HepG2 (cell line): Measurements from ENCODE around the gene ZBTB7B. TPM values are rescaled to one million over a fixed set of nuclear protein-coding genes. Genes with fewer than 3 reads are reported as not detected.

Experiments
- CENPT ChIP-seq: sonication (generic); formaldehyde crosslinking; IDR thresholded peaks from 2 replicates; pipeline ENCODE4 v1.8.0; 2022; ENCODE audit warnings: low read depth, mild to moderate bottlenecking, moderate library complexity, missing genetic modification reagents
- GATAD2A ChIP-seq: IDR thresholded peaks from 2 replicates; pipeline ENCODE4 v1.6.1; 2016
- HNRNPUL1 ChIP-seq: fragments of 200-400 bp; formaldehyde crosslinking; IDR thresholded peaks from 2 replicates; pipeline ENCODE4 v1.6.1; 2017; ENCODE audit warnings: low read depth, mild to moderate bottlenecking, low read length, moderate library complexity
- MYNN ChIP-seq: sonication (generic); formaldehyde crosslinking; IDR thresholded peaks from 2 replicates; pipeline ENCODE4 v1.4.0; 2020; ENCODE audit warnings: mild to moderate bottlenecking, low read depth, missing genetic modification reagents
- NR2C2 ChIP-seq: sonication (generic); formaldehyde crosslinking; IDR thresholded peaks from 2 replicates; pipeline ENCODE4 v1.4.0; 2020; ENCODE audit warnings: missing genetic modification reagents, mild to moderate bottlenecking, moderate library complexity, borderline replicate concordance
- NR2F6 ChIP-seq, 2 experiments: IDR thresholded peaks; 2 replicates each; pipeline ENCODE4 v1.6.1; 2016; ENCODE audit warnings: antibody characterized with exemption in 1 of 2, mild to moderate bottlenecking in 1 of 2
- polyA plus RNA-seq, 8 experiments: library from polyadenylated mRNA; depleted of rRNA in 3 of 8; stranded (reverse) in 7 of 8; unstranded in 1 of 8; fragments of >200 nt; fragmentation: Illumina TruSeq in 4 of 8; extraction: Trizol in 4 of 8; gene quantifications; 2 replicates each; pipeline versions ENCODE4 v1.2.1 to v1.2.3, GENCODE V29; 2011 to 2016; ENCODE audit warnings: low read depth in 4 of 8, missing spikeins in 1 of 8, mixed read lengths in 1 of 8; ENCODE audit not compliant: insufficient read depth in 1 of 8
- total RNA-seq, 5 experiments: library from RNA; depleted of rRNA; stranded (reverse); fragments of >200 nt; fragmentation: Illumina TruSeq; extraction: Trizol; gene quantifications; 2 replicates each; pipeline ENCODE4 v1.2.3, GENCODE V29; 2016; ENCODE audit warnings: low read depth in 1 of 5
- TF ChIP-seq, protein P1 (sequence below): sonication (generic); formaldehyde crosslinking; IDR thresholded peaks from 2 replicates; pipeline ENCODE4 v1.9.0; 2021; ENCODE audit warnings: missing genetic modification reagents, borderline replicate concordance
- TF ChIP-seq, protein P2 (sequence below): sonication (generic); formaldehyde crosslinking; IDR thresholded peaks from 2 replicates; pipeline ENCODE4 v1.5.1; 2020; ENCODE audit warnings: mild to moderate bottlenecking, missing genetic modification reagents, borderline replicate concordance
- TF ChIP-seq, protein P3 (sequence below): sonication (generic); formaldehyde crosslinking; IDR thresholded peaks from 2 replicates; pipeline ENCODE4 v1.5.0; 2020; ENCODE audit warnings: mild to moderate bottlenecking, missing genetic modification reagents, borderline replicate concordance
- TF ChIP-seq, protein P4 (sequence below): sonication (generic); formaldehyde crosslinking; IDR thresholded peaks from 2 replicates; pipeline ENCODE4 v1.8.0; 2022; ENCODE audit warnings: low read depth, missing genetic modification reagents
- TF ChIP-seq, protein P5 (sequence below): IDR thresholded peaks from 2 replicates; pipeline ENCODE4 v1.6.1; 2016; ENCODE audit warnings: mild to moderate bottlenecking, missing biosample characterization, missing genetic modification reagents
- TF ChIP-seq, protein P6 (sequence below): IDR thresholded peaks from 2 replicates; pipeline ENCODE4 v1.6.1; 2016; ENCODE audit warnings: missing genetic modification reagents, missing compliant biosample characterization

ZBTB7B gene
- total and polyA plus RNA-seq, 2 of the 13 experiments (the other 11 are each of a cell fraction or from before 2014, with no cell fraction given): 15.5 to 17.5 TPM

DNA sequence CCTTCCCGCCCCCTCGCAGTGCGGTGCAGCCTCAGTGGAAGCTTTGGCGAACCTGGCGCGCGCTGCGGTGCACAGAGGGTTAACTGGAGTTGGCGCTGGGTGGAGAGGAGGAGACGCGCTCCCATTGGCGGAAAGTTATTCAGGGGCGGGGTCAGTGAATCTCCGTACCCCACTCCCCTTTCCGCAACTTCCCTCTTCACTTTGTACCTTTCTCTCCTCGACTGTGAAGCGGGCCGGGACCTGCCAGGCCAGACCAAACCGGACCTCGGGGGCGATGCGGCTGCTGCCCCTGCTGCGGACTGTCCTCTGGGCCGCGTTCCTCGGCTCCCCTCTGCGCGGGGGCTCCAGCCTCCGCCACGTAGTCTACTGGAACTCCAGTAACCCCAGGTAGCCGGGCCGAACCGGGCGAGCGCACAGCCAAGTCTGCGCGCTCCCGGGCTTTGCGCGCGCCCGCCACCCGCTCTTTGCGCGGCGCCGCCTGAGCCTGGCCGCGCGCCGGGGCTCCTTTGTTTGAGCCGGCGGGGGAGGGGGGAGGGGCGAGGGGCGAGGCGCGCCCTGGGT is 61.0 kb downstream of the ZBTB7B start, which contains the start of gene EFNA4 (continued):
- TF ChIP-seq, protein P1, sequence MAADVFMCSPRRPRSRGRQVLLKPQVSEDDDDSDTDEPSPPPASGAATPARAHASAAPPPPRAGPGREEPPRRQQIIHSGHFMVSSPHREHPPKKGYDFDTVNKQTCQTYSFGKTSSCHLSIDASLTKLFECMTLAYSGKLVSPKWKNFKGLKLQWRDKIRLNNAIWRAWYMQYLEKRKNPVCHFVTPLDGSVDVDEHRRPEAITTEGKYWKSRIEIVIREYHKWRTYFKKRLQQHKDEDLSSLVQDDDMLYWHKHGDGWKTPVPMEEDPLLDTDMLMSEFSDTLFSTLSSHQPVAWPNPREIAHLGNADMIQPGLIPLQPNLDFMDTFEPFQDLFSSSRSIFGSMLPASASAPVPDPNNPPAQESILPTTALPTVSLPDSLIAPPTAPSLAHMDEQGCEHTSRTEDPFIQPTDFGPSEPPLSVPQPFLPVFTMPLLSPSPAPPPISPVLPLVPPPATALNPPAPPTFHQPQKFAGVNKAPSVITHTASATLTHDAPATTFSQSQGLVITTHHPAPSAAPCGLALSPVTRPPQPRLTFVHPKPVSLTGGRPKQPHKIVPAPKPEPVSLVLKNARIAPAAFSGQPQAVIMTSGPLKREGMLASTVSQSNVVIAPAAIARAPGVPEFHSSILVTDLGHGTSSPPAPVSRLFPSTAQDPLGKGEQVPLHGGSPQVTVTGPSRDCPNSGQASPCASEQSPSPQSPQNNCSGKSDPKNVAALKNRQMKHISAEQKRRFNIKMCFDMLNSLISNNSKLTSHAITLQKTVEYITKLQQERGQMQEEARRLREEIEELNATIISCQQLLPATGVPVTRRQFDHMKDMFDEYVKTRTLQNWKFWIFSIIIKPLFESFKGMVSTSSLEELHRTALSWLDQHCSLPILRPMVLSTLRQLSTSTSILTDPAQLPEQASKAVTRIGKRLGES (CRISPR knock-in tag): no peak
- TF ChIP-seq, protein P2, sequence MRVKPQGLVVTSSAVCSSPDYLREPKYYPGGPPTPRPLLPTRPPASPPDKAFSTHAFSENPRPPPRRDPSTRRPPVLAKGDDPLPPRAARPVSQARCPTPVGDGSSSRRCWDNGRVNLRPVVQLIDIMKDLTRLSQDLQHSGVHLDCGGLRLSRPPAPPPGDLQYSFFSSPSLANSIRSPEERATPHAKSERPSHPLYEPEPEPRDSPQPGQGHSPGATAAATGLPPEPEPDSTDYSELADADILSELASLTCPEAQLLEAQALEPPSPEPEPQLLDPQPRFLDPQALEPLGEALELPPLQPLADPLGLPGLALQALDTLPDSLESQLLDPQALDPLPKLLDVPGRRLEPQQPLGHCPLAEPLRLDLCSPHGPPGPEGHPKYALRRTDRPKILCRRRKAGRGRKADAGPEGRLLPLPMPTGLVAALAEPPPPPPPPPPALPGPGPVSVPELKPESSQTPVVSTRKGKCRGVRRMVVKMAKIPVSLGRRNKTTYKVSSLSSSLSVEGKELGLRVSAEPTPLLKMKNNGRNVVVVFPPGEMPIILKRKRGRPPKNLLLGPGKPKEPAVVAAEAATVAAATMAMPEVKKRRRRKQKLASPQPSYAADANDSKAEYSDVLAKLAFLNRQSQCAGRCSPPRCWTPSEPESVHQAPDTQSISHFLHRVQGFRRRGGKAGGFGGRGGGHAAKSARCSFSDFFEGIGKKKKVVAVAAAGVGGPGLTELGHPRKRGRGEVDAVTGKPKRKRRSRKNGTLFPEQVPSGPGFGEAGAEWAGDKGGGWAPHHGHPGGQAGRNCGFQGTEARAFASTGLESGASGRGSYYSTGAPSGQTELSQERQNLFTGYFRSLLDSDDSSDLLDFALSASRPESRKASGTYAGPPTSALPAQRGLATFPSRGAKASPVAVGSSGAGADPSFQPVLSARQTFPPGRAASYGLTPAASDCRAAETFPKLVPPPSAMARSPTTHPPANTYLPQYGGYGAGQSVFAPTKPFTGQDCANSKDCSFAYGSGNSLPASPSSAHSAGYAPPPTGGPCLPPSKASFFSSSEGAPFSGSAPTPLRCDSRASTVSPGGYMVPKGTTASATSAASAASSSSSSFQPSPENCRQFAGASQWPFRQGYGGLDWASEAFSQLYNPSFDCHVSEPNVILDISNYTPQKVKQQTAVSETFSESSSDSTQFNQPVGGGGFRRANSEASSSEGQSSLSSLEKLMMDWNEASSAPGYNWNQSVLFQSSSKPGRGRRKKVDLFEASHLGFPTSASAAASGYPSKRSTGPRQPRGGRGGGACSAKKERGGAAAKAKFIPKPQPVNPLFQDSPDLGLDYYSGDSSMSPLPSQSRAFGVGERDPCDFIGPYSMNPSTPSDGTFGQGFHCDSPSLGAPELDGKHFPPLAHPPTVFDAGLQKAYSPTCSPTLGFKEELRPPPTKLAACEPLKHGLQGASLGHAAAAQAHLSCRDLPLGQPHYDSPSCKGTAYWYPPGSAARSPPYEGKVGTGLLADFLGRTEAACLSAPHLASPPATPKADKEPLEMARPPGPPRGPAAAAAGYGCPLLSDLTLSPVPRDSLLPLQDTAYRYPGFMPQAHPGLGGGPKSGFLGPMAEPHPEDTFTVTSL (CRISPR knock-in tag): no peak
- TF ChIP-seq GATAD2A (CRISPR knock-in tag) (no peak), NR2C2 (CRISPR knock-in tag) (no peak), CENPT (no peak), NR2F6 (IDR thresholded peaks at IDR 0.05) (no peak), NR2F6 (CRISPR knock-in tag; IDR thresholded peaks at IDR 0.05) (peak; percentile 9; the same call in 1 of the 2 replicates), MYNN (CRISPR knock-in tag) (no peak), HNRNPUL1 (no peak)
- TF ChIP-seq, protein P3, sequence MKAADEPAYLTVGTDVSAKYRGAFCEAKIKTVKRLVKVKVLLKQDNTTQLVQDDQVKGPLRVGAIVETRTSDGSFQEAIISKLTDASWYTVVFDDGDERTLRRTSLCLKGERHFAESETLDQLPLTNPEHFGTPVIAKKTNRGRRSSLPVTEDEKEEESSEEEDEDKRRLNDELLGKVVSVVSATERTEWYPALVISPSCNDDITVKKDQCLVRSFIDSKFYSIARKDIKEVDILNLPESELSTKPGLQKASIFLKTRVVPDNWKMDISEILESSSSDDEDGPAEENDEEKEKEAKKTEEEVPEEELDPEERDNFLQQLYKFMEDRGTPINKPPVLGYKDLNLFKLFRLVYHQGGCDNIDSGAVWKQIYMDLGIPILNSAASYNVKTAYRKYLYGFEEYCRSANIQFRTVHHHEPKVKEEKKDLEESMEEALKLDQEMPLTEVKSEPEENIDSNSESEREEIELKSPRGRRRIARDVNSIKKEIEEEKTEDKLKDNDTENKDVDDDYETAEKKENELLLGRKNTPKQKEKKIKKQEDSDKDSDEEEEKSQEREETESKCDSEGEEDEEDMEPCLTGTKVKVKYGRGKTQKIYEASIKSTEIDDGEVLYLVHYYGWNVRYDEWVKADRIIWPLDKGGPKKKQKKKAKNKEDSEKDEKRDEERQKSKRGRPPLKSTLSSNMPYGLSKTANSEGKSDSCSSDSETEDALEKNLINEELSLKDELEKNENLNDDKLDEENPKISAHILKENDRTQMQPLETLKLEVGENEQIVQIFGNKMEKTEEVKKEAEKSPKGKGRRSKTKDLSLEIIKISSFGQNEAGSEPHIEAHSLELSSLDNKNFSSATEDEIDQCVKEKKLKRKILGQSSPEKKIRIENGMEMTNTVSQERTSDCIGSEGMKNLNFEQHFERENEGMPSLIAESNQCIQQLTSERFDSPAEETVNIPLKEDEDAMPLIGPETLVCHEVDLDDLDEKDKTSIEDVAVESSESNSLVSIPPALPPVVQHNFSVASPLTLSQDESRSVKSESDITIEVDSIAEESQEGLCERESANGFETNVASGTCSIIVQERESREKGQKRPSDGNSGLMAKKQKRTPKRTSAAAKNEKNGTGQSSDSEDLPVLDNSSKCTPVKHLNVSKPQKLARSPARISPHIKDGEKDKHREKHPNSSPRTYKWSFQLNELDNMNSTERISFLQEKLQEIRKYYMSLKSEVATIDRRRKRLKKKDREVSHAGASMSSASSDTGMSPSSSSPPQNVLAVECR: peak; percentile 68; the same call in 1 of the 2 replicates
- TF ChIP-seq, protein P4, sequence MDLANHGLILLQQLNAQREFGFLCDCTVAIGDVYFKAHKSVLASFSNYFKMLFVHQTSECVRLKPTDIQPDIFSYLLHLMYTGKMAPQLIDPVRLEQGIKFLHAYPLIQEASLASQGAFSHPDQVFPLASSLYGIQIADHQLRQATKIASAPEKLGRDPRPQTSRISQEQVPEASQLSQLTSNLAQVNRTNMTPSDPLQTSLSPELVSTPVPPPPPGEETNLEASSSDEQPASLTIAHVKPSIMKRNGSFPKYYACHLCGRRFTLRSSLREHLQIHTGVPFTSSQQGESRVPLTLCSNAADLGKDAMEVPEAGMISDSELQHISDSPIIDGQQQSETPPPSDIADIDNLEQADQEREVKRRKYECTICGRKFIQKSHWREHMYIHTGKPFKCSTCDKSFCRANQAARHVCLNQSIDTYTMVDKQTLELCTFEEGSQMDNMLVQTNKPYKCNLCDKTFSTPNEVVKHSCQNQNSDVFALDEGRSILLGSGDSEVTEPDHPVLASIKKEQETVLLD (CRISPR knock-in tag): 0 out of 2 replicates have a peak, but pooled peaks have one; percentile 26
- TF ChIP-seq, protein P5, sequence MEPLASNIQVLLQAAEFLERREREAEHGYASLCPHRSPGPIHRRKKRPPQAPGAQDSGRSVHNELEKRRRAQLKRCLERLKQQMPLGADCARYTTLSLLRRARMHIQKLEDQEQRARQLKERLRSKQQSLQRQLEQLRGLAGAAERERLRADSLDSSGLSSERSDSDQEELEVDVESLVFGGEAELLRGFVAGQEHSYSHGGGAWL (CRISPR knock-in tag): no peak; the same call in 1 of the 2 replicates
- TF ChIP-seq, protein P6, sequence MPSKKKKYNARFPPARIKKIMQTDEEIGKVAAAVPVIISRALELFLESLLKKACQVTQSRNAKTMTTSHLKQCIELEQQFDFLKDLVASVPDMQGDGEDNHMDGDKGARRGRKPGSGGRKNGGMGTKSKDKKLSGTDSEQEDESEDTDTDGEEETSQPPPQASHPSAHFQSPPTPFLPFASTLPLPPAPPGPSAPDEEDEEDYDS: peak; percentile 85
